ENCODE measurements around the gene RAB17.

The RAB17 gene

DNA sequence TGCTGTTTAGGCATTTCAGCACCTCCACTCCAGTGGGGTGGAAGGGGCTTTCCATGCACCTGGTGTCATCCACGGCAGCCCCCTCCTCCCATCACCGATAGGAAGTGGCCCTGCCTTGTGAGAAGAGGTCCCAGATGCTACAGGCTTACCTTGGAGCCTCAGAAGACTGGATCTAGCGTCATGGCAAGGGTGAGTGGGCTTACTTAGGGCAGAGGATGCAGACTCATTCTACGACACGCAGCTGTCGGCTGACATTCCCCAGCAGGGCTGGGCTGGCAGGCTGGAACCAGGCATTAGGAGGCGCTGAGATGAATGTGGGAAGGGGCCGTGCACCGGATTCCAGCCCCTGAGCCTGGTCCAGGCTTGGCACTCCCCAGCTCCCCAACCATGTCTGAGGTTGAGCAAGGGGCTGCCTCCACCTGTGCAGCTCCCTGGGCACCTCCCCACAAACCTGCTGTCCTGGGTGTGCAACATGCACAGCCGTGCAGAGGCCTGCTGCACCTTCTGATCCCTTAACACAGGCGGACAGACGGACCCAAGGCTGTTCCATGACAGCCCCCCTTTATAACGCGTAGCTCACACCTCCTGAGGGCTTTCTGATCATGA is 25.9 kb downstream of the RAB17 start:
- no peak for DNase-seq (ENCODE audit: low read depth in 4 of 4, low spot score in 1 of 4)

DNA sequence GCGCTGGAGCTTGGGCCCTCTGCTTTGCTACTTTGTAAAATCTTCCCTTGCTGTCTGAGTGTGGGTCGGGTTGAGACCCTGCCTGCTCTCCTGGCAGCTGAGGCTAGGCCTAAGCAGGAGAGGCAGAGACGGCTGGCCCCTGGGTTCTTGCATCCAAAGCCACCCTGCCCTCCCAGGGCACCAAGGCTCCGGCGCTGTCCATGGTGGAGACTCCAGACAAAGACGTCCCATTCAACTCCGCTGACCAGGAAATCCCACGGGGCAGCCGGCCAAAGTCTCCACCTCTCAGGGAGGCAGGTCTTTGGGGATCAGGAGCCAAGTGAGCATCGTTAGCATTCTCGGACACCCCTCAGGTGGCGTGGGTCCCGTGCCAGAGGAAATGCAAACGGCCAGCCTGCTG is 26.7 kb downstream of the RAB17 start:
- no peak for DNase-seq (ENCODE audit: low read depth in 4 of 4, low spot score in 1 of 4)

DNA sequence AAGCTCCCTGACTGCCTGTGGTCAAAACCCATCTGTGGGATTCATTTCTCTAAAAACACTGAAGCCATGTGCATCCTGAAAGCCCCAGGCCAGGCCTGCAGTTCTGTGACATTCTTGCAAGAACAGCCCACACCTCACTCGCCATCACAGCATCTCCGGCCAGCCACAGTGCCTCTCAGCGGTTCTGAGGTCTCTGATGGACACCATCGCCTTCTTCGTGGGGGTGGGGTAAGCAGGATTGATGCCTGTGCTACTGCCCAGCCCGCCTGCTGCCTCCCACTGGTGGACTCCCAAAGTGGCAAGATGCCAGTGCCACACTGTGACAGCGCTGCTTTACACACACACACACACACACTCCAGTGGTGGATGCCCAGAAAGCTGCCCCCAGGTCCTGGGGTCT is 29.3 kb downstream of the RAB17 start:
- DNase-seq (ENCODE audit: low read depth in 4 of 4, low spot score in 1 of 4), result no peak

DNA sequence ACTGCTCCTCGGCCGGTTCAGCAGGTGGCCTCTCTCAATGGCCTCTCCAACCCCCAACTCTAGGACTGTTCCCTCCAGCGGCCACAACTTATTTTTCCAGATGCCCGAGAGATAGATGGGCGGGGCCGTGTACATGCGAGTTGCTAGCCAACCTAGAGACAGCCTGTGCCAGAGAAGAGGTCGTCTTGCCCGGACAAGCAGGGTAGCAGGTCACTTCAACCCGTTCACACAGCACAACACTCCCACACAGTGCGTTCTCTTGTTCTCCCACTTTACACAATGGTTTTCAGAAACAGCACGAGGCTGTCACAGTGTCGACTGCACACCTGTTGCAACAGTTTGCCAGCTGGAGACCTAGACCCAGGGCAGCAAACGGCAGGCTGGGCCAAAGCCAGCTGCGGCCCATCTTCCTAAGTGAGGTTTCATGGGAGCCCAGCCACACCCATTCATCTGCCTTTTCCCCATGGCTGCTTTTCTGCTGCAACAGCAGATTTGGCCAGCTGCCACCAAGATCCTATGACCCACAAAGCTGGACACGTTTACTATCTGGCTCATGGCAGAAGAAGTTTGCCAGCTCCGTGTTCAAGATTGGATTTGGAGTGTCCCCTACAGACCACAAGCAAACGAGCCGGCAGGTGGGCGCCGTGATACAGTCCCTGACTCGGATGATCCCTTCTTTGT is 31.4 kb downstream of the RAB17 start:
- DNase-seq (ENCODE audit: low read depth in 4 of 4, low spot score in 1 of 4), result no peak

DNA sequence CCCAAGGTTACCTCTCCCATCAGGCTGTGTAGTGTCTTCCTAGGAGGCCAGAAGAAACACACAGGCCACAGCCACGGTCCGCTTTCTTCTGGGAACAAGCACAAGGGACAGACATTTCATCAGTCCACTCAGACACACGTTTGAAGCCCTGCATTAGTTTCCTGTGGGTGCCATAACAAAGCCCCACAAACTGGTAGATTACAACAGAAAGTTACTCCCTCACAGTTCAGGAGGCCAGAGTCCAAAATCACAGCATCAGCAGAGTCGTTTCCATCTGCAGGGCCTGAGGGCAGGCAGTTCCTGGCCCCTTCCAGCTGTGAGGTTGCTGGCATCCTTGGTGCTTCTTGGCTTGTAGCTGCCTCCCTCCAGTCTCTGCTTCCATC is 32.9 kb downstream of the RAB17 start:
- DNase-seq (ENCODE audit: low read depth in 4 of 4, low spot score in 1 of 4), result no peak

DNA sequence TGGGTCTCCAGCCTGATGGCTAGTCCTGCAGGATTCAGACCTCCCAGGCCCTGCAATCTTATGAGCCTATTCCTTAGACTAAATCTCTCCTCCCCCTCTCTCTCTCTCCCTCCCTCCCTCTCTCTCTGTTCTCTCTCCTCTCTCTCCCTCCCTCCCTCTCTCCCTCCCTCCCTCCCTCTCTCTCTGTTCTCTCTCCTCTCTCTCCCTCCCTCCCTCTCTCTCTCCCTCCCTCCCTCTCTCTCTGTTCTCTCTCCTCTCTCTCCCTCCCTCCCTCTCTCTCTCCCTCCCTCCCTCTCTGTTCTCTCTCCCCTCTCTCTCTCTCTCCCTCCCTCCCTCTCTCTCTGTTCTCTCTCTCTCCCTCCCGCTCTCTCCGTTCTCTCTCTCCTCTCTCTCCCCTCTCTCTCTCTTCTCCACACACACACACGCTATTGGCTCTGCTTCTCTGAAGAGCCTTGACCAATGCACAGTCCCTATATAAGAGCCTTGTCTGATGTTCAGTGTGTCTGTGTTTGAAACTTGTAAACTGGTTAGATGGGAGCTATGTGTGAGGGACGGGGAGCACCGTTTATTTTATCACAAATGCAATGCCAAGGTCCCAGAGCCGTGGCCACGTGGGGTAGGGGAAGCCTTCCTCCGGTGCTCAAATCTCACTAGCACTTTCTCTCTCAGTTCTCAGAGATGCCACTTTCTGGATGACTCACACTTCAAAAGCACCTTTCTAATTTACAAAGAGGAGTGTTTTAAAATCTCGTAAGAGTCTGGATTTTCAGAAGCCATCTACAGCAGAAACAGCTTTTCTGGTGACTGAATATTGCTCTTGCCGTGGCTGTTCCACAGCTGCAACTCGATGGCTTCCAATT is 33.5 kb downstream of the RAB17 start:
- DNase-seq (ENCODE audit: low read depth in 4 of 4, low spot score in 1 of 4), result peak in 2 of 4 experiments; percentile 22 to 47

DNA sequence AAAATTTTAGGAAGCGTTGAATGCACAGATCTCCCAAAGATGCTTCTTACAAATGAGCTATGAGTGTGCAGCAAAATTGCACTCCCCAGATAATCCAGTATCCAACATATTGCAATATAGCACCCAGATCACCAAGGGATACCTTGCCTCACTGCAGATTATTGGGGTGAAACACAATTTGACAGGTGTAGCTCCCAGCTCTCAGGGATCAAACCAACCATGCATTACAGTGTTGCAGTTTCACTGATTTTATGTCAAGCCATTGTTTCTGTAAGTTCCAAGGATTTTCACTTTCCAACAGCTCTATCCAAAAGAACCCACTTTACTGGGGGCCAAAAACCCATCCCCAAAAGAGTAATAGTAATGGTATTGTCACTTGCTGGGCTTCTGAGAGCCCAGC is 35.0 kb downstream of the RAB17 start:
- DNase-seq (ENCODE audit: low read depth in 4 of 4, low spot score in 1 of 4), result no peak

DNA sequence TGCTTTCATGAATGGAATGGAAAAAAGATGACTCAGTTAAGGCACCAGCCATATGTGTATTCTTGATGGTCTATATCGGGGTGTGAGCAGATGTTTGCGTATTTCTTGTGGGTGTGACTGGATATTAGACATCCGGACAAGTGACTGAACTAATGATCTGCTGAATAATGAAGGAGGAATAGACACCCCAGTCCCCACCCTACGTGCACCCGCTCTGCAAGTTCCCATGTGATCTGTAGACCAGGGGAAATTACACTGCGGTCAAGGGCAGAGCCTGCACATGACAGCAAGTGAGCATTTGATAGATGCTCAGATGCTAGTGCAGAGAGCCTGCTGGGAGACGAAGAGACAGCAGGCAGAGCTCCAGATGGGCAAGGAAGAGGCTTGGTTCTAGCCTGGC is 36.6 kb downstream of the RAB17 start:
- no peak for DNase-seq (ENCODE audit: low read depth in 4 of 4, low spot score in 1 of 4)

DNA sequence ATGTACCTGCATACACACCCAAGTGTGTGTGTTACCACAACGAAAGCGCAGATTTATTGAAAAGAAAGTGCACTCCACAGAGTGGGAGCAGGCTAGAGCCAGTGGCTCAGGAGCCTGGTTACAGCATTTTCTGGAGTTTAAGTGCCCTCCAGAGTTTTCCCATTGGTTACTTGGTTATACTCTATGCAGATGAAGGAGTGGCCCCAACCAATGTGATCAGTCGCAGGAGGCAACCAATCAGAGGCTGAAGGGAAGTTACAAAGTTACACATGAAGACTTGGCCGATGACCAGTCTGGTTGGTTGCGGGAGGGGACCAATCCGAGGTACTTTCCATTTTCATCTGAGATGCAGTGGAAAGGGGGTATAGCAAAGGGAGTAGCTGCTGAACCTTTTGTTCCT is 37.6 kb downstream of the RAB17 start:
- no peak for DNase-seq (ENCODE audit: low read depth in 4 of 4, low spot score in 1 of 4)

DNA sequence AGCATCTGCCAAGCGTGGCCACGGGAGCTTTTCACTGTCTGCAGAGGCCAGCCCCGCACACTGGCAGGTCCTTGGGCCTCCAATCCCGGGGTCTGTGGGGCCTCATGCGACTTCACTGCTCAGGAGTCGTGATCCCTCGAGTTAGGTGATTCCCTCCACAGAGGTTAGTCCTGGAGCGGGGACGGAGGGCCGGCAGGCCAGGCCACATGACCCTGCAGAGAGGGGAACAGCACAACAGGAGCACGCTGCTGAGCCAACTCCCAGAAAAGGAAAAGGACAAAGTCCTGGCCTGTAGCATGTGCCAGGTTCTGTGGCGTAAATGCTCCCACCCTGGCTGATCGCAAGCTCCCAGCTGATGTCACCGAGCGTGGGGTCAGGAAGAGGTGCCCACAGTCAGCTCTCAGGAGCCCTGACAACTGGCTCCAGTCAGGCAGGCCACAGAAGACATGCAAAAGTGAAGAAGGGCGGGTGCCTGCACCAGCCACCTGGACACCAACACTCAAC is 39.4 kb downstream of the RAB17 start:
- no peak for DNase-seq (ENCODE audit: low read depth in 4 of 4, low spot score in 1 of 4)

DNA sequence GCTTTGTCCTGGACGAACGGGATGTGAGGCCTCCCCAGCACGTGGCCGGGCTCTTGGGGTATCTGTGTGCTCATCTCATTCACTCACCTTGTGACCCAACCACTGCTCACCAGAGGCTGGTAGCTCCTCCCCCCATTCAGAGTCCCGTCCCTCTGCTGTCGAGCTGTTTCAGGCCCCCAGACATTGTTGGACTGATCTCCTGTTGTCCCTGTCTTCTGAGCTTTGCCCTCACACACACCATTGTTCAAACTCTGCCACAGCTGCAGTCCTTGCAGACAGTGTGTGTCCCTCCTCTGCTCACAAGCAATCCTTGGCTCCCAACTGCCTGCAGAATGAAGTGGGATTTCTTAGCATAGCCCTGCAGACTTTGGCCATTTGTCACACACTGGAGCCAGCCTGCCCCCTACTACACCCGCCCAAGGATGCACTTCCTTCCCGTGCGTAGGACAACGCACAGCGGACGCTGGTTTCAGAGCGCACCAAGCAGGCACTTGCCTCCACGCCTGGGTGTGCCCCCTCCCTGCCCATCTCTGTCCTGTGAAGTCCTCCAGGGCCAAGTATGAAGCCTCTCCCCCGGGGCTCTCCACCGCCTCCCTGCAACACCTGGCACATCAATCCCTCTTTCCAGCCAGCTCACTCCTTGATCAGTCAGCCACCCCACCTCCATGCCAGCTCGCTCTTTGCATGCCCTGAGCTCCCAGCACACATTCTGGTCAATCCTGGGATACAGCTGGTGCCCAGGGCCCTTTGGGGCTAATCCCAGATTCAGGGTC is 40.7 kb downstream of the RAB17 start:
- DNase-seq (ENCODE audit: low read depth in 4 of 4, low spot score in 1 of 4), result no peak

DNA sequence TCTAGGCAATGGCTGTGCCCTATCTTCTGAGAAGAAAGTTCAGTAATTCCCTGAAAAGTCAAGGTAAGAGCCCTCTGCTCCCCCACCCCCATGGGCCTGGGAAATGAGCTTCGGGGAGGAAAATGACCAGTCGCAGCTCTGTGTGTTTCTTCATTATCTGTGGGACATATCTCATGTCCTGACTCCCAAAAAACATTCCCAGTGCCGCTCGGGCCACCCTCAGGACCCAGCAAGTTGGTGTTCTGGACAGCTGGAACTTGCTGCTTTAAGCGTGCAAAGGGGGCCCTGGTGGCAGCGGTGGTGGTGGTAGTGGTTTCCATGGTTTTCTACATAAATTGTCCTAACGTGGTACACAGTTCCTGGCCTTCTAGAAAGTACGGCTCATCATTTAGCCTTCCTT is 41.3 kb downstream of the RAB17 start:
- no peak for DNase-seq (ENCODE audit: low read depth in 4 of 4, low spot score in 1 of 4)

DNA sequence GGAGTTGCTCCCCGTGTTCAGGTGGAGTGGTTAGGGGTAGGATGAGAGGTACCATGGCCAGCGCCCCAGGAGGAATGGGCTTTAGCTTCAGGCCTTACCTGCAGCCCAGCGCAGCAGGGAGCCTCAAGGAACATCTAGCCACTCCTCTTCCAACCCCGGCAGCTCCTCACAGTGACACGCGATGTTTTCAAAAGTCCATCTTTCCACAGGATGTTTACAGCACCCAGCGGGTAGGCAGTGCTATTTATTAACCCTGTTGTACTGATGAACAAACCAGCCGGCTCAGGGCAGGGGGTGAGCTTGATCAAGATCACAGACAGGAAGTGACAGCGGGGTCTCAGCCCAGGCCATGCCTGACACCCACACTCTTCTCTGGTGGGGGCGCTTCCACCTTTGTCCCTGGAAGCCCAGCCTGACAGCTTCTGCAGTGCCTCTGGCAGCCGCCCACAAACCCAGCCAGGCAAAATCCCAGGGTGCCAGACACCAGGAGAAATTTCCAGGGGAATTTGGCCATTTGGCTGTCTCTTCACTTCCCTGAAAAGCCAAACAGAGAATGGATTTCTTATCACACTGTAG is 42.6 kb downstream of the RAB17 start:
- no peak for DNase-seq (ENCODE audit: low read depth in 4 of 4, low spot score in 1 of 4)

DNA sequence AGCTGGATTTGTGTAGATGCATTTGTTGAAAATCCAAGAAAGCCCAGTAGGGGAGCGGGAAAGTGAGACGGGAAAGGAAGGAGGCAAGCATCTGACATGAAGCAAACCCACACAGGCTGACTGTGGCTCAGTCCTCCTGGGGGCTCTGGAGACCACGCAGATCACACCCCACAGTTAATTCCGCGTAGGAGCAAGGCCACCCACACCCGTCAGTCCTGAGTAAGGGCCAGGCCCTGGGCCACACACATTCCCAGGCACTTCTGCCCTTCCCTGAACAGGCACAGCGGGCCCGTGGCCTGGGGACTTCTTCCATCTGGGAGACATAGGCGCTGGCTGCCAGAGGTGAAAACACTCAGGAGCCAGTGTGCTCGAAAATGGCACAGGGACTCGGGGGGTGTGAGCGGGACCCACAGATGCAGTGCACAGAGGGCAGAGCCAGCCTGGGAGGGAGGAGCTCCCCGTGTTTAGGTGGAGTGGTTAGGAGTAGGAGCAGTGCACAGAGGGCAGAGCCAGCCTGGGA is 43.6 kb downstream of the RAB17 start:
- no peak for DNase-seq (ENCODE audit: low read depth in 4 of 4, low spot score in 1 of 4)

DNA sequence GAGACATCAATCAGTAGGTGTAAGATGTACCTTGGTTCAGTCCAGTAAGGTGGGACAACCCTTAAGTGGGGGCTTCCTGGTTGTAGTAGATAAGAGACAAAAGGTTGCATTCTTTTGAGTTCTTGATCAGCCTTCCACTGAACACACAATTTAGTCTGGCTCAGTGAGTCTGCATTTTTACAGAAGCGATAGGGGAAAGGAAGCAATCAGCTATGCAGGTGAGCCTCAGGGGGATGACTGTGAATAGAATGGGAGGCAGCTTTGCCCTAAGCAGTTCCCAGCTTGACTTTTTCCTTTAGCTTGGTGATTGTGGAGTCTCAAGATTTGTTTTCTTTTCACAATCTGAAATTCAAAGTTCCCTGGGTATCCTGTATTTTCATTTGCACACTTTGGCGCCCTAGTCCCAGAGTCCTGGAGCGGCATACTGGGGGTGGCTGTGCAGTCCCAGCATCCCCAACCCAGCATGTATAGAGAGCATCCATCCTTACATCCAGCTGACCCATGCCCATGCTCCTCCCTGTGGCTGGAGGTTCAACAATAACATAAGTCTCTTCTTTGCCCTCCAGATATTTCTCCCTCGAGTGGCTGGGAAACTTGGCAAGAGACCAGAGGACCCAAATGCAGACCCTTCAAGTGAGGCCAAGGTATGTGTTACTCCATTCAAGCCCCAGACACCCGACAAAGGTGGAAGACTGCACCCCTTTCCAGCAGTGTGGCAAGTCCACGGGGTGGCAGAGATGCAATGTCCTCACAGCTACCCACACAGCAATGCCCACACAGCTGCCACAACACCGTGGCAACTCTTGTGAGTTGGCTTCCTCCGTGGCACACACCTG is 44.3 kb downstream of the RAB17 start:
- DNase-seq (ENCODE audit: low read depth in 4 of 4, low spot score in 1 of 4), result no peak

DNA sequence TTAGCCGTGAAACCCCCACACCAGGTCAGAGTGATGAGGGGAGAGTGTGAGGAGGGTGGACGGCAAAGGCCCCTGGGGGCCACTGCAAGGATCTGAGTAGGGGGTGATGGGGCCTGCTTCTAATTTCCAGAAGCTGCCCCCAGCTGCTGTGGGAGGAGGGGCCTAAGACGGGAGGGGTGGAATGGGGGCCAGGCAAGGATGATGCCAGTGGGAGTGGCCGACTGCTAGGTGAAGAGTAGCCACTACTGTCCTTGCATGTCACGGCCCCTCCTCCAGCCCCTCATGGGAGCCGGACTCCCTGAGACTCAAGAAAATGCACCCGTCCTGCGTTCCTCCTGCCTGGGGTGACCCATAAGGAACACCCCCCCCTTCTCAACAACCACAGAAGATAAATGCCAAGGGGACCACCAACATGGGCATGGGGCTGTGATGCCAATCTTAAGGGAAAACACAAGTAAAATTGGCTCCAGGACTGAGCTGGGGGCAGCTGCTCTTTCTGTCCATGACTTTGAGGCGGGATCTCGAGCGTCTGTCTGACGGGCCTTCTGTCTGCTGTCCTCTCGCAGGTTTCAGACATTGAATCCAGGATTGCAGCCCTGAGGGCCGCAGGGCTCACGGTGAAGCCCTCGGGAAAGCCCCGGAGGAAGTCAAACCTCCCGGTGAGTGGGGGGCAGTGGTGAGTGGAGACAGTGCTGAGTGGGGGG is 48.4 kb downstream of the RAB17 start:
- no peak for DNase-seq (ENCODE audit: low read depth in 4 of 4, low spot score in 1 of 4)

DNA sequence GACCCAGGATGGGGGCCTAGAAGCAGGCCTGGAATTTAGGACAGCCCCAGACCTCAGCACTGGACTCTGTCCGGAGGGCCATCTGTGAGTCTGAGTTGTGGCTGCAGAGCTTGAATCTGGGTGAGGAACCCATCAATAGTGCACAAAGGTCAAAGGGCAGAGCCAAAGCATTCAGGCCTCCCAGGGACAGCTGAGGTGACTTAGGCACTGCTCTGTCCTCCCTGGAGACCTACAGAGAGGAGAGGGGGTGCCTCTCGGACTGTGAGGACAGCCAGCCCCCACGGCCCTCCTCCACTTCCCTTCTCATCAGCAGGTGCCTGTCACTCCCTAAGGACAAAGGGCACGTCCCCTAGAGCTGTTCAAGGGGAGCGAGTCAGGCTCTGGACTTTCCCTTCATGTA is 49.3 kb downstream of the RAB17 start:
- DNase-seq (ENCODE audit: low read depth in 4 of 4, low spot score in 1 of 4), result no peak

DNA sequence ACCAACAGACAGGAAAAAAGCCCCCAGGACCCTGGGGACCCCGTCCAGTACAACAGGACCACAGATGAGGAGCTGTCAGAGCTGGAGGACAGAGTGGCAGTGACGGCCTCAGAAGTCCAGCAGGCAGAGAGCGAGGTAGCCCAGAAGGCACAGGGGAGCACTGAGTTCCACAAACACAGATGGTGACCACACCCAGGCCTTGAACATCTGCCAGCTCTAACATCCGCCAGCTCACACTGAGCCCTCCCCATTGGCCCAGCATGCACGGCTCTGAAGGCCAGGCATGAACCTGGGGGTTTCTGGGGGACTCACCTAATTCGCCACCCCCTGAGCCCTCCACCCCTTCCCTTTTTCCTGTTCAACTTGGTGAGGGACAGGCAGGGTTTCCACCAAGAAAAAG is 49.7 kb downstream of the RAB17 start:
- no peak for DNase-seq (ENCODE audit: low read depth in 4 of 4, low spot score in 1 of 4)

DNA sequence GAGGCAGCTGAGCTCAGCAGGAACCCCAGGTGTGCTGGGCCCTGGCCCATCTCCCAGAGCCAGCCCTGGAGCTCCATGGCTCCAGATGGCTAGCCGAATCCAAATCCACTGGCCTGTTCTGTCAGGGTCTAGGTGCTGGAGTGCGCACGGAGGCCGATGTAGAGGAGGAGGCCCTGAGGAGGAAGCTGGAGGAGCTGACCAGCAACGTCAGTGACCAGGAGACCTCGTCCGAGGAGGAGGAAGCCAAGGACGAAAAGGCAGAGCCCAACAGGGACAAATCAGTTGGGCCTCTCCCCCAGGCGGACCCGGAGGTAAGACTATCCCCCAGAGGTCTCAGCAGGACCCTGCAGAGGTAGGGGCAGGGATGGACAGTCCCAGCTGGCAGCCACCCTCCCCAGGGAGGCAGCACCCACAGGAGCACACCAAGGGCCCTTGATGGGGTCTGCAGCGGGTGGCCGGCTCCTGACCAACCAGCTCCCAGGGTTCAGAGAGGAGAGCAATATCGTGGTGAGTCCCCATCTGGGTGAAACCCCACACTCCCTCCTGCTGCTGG is 50.2 kb downstream of the RAB17 start:
- no peak for DNase-seq (ENCODE audit: low read depth in 4 of 4, low spot score in 1 of 4)
